ENCODE results near the gene PACSIN2.
"Not testable (repeated sequence)": the region's sequence is repeated elsewhere in the genome, so short reads cannot be mapped to it uniquely, and the experiment has no call there.

The PACSIN2 gene

DNA sequence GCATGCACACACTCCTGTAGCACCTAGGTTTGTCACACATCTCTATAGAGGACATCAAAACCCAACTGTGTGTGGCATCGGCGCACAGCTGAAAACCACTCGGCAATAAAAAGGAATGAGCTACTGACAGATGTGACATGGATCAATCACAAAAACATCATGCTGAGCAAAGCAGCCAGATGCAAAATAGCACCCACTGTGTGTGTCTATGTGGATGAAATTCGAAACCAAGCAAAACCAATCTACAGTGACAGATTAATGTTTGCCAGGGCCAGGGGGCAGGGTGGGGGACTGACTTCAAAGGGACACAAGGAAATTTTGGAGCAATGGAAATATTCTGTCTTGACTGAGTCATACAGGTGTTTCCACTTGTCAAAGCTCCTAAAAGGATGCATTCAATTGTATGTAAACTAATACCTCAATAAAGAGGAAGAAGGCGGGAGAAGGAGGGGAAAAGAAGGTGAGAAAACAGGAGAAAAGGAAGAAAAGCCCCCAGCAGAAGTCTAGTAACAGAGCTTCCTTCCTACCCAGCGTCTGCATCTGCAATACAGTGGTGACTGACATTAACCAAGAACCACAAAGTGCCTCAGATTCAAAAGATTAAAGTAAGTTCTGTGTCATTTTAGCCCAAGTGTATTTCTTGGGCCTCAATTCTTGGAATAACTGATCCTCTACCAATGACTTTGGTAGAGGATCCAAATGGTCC lies 49.8 kb downstream of the PACSIN2 start:
- DNase-seq (ENCODE audit: low spot score): no peak

DNA sequence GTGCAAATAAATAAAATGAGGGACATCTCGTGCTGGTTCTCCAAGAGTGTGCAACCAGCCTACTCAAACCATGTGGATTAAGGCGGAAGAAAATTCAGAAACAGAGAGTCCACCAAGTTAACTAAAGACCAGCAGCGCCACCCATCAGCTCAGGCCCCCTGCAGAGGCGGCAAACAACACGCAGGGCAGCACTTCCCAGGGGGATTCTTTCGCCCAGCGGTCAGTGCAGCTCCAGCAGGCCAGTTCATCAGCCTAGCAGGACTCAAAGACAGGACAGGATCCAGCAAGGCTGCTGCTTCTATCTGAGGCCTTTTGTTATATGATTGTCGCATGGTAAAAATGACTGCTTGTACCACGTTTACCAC lies 51.7 kb downstream of the PACSIN2 start:
- DNase-seq (ENCODE audit: low spot score): no peak

DNA sequence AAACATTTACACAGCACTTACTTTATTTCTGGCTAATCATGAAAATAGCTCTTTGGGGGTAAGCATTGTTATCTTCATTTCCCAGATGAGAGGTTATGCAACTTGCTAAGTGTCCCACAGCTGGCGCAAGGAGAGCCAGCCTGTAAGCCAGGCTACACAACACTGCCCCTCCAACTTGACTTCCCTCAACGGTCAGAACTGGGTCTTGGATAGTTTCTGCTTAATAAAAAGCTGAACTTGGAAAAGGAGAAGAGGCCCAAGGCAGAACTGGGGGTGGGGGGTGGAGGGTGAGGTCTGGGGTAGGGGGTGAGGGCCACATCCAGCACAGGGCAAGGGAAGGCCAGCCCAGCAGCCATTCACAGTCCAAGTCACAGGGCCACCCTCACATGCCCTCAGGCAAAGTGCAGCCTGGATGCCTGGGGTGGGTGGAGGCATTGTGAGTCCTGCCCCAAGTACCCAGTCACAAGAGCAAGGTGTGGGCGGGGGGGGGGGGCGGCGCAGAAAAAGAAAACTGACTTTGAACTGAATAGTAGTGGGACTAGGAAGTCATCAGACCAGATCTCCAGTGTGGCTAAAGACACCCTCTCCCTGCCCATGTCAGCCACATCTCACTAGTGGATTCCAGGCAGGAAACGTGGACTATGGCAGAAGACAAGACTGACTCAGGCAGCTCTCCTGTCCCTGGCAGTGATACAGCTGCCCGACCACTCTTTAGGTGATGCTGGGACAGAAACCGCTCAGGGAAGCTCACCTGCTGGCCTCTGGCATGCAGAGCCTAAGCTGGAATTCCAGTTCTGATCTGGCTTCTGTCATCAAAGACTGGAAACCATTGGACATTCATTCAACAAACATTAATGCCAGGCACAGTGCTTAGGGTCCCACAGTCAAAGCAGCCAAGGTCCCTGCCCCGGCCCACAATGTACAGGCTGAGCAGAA lies 52.4 kb downstream of the PACSIN2 start:
- DNase-seq (ENCODE audit: low spot score): peak; percentile 47

DNA sequence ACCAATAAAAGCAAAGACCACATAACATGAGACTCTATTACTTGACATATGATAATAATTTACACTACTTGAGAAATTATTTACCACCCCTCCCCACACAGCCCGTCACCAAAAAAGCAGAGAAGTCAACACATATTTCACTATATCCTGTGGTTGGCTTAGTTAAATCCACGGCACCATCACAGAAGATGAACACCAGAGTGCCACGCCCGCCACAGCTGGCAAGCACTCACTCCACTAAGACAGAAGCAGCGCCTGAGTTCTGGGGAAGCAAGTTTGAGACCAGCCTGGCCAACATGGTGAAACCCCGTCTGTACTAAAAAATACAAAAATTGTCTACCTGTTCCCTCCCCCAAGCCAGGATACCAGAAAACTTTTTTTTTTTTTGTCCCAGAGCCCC lies 53.1 kb downstream of the PACSIN2 start:
- peak; percentile 63 for DNase-seq (ENCODE audit: low spot score)

DNA sequence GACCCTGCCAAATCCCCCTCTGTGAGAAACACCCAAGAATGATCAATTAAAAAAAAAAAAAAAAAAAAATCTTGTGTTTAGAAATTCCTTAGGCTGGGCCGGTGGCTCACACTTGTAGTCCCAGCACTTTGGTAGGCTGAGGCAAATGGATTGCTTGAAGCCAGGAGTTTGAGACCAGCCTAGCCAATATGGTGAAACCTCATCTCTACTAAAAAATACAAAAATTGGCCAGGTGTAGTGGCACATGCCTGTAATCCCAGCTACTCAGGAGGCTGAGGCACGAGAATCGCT lies 53.6 kb downstream of the PACSIN2 start:
- DNase-seq (ENCODE audit: low spot score): not testable (repeated sequence)

DNA sequence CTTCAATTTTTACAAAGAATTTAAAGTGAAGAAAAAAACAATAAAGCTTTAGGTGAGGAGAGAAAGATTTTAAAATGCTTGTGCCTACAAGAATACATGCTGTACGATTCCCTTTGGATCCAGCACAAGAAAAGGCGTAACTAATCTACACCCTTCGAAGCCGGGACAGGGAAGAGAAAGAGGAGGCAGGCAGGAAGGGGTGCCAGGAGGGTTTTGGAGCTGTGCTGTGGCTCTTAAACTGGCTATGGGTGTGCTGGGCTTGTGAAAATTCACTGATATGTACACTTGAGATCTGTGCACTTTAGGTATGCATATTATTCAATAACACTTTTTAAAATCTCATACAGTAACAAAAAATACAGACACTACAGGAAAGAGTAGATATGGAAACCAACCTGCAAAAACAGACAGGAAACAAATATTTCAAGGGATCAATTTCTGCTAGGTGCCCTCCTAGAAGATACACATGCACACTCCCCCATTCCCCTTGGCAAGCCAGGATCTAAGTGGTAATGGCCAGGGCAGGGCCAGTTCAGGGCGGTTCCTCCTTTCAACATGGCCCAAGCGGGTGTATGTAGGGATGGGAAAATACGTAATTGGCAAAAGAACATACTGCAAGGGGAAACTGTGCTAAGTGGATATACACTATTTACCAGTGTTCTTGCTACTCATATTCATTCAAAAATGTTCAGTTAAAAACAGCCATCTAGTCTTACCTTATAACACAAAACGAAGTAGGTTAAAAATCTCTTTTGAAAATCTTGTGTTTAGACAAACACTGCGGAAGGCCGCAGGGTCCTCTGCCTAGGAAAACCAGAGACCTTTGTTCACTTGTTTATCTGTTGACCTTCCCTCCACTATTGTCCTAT lies 54.2 kb downstream of the PACSIN2 start:
- no peak for DNase-seq (ENCODE audit: low spot score)

DNA sequence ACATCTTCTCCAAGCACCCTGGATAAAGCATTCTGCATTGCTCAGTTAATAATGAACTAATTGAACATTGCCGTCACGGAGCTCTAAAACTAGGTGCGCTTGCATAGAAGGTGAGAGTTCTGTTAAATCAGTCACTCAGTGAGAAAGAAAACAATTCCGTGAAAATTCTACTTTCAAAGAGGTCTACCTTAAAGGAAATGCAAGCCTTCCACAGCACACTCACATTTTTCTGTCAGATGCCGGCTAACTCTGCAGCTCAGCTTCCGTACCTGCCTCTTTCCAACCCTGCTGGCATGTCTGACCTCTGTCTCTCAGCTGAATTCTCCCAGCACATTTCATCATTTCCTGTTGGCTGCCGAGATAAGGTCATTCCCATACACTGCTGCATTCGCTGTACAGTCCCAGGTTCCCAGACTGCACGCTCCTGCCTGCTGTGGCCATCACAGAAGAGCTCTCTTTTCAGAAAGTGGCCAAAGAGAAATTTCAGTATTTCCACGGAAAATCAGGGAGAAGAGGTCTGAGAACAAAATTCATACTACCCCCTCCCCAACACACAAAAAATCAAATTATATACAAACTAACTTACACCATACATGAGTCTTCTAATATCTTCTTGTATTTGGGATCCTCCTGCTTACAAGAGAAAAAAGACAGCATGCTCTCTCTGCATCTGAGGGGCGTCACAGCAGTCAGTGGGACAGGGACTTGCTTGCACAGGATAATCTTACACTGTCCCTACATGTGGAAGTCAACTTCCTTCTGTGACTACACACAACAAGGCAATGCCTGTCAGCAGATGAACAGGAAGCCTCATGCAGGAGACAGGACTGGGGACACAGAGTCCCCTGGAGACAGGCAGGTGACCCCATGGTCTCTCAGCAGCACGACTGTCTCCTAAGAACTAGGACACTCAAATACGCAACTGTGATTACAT lies 55.1 kb downstream of the PACSIN2 start:
- peak; percentile 70 for DNase-seq (ENCODE audit: low spot score)

DNA sequence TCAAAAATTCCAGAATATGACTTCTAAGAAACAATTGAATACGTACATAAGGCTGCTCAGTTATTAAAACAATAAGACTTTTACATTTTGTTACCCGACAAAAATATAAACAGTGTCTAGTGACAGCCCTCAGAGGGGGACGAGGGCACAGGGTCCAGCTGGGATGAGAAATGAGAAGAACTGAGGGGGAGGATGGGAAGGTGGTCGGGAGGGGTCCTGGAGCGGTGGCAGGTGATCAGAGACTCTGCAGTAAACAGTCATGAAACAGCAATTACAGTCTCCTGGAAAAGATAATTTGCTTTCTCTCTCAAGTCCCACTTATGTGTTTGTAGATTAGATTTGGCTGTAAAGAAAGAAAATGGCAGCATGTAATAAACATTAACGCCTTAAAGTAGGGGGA lies 56.0 kb downstream of the PACSIN2 start:
- no peak for DNase-seq (ENCODE audit: low spot score)

DNA sequence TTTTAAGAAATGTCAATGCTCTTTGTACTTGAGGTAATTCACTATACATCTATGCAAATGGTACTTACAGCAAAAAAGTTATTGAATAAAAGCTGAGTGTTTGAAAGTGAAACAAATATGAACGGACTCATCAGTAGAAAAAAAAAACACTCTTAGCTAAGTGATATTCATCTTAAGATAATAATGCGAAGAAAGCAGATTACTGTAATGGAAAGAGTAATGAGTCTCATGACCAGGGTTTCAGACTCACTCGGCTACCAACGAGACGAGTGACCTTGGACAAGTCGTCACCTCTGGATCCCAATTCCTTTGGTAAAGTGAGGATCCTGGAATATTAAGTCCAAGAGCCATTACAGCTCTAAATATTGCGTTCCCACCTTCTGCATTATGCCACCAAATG lies 57.0 kb downstream of the PACSIN2 start:
- no peak for DNase-seq (ENCODE audit: low spot score)

DNA sequence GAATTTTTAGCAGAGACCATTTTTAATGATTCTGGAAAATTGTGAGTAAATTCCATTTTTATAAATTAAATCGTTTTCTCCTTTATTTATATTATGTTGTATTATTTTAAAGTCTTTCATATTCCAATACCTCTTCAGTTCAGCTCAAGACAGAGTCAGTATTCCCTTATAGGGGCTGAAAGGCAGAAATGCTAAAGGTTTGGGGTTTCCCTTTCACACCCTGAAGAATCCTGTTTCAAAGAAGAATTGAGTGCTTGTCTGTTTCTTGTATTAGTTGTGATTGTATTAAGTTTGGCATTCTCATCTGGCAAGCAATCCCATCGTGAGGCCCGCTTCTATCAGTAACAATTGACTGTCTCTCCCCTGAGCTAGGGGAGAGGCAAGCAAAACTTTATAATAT lies 57.4 kb downstream of the PACSIN2 start:
- no peak for DNase-seq (ENCODE audit: low spot score)

DNA sequence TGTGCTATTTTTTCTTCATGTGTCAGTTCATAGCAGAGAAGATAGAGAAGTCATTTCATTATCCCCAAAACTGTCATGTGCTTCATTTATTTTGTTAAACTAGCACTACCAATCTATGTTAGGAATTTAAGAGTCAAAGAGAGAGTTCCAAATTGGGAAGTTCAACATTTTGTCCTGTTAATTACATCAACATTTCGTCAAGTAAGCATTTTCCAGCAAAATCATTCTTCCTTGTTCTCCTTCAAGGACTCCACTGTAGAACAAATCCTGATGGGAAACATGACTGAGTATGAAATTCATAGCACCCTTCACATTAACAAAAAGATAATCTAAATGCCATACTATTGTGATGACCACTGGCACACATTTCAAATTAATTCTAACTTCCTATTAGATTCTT lies 59.1 kb downstream of the PACSIN2 start:
- no peak for DNase-seq (ENCODE audit: low spot score)

DNA sequence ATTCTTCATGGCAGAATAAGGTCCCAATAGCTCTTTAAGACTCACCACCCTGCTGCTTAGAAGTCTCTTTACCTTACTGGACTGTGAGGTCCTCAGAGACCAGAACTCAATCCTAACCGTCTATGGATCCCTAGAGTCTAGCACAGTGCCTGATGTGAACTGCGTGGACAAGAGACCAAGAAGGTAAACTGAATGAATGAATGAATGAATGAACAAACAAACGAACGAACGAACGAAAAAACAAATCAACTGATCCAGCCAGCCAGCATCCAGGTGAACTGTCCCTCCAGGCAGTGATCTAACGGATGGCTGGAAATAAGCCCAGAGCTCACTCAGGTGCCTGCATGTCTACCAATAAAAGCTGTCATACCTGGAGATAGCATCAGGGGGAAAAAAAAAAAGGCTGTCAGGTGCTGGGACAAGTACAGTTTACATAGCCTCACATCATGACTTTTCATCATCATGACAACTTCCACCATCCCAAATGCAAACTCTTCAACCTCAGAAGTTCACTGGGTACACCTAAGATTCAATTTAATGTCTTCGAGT lies 59.8 kb downstream of the PACSIN2 start:
- DNase-seq (ENCODE audit: low spot score): no peak

DNA sequence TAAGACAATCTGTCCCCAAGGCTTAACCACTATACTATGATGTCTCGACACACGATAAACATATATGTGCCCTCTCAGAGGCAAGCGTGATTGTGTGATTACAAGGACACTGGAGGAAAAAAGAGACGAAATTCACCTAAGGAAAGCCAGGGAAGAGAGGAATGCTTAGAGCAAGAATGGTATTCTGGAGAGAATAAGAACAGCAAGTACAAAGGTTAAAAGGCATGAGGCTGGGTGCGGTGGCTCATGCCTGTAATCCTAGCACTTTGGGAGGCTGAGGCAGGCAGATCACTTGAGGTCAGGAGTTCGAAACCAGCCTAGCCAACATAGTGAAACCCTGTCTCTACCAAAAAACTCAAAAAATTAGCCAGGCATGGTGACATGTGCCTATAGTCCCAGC lies 61.2 kb downstream of the PACSIN2 start:
- not testable (repeated sequence) for DNase-seq (ENCODE audit: low spot score)

DNA sequence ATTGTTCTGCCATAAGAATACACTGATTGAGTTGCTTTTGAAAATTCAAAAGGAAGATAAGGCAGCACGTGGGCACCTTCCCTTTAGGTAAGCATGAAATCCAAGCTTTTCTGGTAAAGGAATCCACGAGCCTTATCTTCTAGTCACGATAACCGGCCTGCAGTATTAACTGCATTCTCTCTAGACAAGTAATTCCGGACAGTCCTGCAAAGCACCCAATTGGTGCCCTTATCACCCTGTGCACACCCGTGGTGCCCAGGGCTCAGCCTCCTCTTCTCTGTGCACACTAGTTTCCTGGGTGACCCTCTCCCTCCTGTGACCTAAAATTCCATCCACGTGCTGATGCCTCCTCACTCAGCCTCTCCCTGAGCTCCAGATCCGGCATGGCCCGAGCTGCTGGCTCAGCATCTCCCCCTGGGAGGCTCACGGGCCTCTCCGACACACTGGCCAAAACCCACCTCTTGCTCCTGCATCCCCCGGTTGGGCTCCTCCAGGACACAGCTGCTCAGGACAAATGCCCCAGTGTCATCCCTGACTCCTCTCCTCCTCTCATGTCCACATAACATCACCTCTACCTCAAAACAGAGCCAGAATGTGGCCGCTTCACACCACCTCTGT lies 63.7 kb downstream of the PACSIN2 start:
- DNase-seq (ENCODE audit: low spot score): no peak

DNA sequence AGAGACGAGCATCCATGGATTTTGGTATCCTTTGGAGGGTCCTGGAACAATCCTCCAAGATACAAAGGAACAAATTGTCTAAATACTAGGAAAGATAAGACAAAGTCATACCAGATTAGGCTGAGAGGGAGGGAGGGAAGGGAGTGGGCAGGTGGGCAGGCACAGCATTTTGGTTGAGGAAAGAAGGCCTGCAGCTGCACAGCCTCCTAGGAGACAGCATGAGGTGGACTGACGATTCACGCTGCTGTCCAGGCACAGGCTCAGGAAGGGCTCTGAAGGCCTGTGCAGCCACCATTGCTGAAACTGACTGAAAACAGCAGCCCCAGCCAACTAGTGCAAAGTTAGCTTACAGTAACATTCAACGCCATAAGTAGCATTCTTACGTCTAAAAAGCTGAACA lies 64.7 kb downstream of the PACSIN2 start:
- no peak for DNase-seq (ENCODE audit: low spot score)

DNA sequence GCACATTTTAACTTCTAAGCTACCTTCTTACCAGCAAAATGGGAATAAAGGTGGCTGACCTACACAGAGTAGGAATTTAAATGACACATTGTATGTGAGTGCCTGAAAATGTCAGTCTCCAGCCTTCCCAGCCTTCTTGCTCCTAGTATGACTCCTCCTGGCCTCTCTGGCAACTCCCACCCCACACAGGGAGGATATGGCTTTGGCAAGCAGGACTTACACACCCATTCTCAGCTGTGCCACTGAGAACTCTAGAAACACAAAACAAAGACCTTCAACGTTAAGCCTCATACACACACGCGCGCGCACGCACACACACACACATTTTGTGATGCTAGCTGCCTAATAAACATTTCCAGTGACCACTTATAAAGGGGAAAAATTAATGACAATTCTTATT lies 65.8 kb downstream of the PACSIN2 start:
- no peak for DNase-seq (ENCODE audit: low spot score)

DNA sequence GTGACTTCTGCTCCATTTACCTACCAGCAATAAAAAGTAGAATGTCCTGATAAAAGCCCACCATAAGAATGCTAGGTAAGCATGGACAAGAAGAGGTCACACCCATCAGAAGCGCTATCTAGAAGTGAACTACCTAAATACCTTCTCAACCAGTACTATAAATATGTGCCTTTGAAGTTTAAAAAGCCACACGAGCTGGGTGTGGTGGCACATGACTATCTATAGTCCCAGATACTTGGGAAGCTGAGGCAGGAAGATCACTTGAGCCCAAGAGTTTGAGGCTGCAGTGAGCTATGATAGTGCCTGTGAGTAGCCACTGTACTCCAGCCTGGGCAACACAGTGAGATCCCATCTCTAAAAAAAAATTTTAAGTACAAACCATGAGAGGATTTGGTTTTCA lies 66.7 kb downstream of the PACSIN2 start:
- DNase-seq (ENCODE audit: low spot score): peak; percentile 40

DNA sequence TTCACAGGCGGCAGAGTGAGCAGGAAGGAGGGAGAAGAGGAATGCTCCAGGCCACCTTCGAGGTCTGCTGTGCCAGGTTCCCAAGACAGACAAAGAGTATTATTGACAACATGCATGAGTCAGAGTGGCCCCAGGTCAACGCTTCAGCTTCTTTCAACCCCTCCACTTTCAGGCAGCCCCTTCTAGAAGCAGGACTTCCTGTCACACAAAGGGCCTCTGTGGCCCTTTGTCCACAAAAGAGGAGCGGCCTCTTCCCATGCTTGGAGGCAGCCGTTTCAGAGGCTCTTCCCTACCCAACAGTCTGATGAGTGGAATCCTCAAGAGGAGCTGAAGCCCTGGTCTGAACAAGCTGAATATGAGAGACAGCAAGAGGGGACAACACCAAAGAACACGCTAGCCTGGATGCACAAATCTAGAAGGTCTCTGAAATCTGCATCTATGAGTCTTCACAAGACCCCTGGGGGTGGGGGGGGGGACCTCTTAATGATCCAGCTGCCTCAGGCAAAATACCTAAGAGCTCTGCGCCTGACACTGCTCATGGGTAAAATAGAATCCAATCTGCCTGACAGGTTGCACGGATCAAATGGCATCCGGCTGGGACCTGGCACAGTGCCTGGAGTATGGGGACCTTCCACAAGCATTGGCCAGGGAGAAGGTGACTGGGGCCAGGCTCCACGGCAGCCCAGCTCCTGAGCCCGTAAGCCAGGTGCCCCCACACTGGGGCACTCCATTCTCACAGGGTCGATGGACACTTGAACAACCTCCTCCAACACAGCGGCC lies 67.5 kb downstream of the PACSIN2 start:
- DNase-seq (ENCODE audit: low spot score): no peak

DNA sequence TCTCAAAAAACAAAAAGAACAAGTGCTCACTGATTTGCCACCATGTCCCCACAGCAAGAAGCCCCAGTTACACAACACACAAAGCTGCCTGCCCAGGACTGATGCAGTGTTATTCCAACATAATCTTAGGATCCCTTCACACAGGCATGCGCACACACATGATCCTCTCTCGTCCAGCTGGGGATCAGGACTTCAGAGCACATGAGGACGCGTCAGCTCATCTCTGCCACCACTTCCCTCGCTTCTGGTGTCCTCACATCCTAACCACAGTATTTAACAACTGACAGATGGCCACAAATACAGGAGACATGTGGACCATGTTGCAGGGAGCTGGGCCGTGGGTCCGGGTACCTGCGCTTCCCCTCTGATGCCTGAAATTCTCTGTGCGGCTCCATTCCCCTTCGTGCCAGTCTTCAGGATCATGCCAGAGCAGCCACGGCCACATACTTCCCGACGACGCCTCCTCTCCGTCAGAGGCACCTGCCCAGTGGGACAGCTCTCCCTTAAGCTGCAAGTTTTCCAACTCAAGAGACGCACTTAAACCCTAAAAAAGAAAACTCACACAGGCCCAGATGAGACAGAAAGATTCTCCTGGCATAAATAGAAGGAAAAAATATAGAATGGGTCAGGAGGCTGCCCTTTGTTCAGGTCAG lies 68.3 kb downstream of the PACSIN2 start:
- no peak for DNase-seq (ENCODE audit: low spot score)

DNA sequence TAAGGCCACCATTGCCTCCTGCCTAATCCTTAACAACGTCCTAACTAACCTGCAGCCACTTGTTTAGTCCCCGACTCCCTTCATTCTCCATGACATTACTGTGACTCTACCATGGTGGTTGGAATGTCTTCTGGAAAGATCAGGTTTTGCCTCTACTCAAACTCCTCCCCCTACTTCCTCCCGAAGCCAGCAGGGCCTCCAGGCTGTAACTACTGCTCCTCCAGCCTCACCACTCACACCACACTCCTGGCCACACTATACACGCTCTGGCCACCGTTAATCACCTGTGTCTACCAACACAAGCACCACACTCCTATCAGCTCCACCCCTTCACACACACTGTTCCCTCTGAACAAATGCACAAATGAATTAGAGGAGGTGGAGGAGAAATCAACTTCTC lies 69.2 kb downstream of the PACSIN2 start:
- no peak for DNase-seq (ENCODE audit: low spot score)

Measured in hematopoietic multipotent progenitor cell treated with erythropoietin and hydrocortisone succinate and interleukin-3 and kit ligand, for 17 days (in vitro differentiated cells).